Panc1 (cell line): Measurements from ENCODE around the gene ATP8B3.

Experiments used
- CTCF ChIP-seq: fragments of 450-650 bp; IDR thresholded peaks from 2 replicates; pipeline ENCODE4 v1.5.1; 2017; ENCODE audit warnings: mild to moderate bottlenecking
- POLR2AphosphoS5 ChIP-seq: IDR thresholded peaks from 2 replicates; pipeline ENCODE4 v1.6.1; 2012; ENCODE audit warnings: mild to moderate bottlenecking, low read depth, low read length, moderate library complexity
- SIN3A ChIP-seq: IDR thresholded peaks from 2 replicates; pipeline ENCODE4 v1.6.1; 2012; ENCODE audit warnings: low read depth, mild to moderate bottlenecking, low read length, moderate library complexity, borderline replicate concordance; ENCODE audit not compliant: insufficient read depth
- TCF7L2 ChIP-seq: IDR thresholded peaks from 2 replicates; pipeline ENCODE4 v1.6.1; 2011; ENCODE audit warnings: mild to moderate bottlenecking, low read depth, low read length, inconsistent platforms
- TF ChIP-seq, protein P1 (sequence below), 2 experiments: IDR thresholded peaks; 2 replicates each; pipeline ENCODE4 v1.6.1; 2011 to 2012; ENCODE audit warnings: low read depth in 2 of 2, control low read depth in 1 of 2, low read length in 1 of 2, mild to moderate bottlenecking in 1 of 2, moderate library complexity in 1 of 2; ENCODE audit not compliant: insufficient read depth in 1 of 2

GRCh38 chr19:1762243-1763117 lies 49.6 kb downstream of the ATP8B3 start:
- TF ChIP-seq CTCF: no peak
- TF ChIP-seq, protein P1, sequence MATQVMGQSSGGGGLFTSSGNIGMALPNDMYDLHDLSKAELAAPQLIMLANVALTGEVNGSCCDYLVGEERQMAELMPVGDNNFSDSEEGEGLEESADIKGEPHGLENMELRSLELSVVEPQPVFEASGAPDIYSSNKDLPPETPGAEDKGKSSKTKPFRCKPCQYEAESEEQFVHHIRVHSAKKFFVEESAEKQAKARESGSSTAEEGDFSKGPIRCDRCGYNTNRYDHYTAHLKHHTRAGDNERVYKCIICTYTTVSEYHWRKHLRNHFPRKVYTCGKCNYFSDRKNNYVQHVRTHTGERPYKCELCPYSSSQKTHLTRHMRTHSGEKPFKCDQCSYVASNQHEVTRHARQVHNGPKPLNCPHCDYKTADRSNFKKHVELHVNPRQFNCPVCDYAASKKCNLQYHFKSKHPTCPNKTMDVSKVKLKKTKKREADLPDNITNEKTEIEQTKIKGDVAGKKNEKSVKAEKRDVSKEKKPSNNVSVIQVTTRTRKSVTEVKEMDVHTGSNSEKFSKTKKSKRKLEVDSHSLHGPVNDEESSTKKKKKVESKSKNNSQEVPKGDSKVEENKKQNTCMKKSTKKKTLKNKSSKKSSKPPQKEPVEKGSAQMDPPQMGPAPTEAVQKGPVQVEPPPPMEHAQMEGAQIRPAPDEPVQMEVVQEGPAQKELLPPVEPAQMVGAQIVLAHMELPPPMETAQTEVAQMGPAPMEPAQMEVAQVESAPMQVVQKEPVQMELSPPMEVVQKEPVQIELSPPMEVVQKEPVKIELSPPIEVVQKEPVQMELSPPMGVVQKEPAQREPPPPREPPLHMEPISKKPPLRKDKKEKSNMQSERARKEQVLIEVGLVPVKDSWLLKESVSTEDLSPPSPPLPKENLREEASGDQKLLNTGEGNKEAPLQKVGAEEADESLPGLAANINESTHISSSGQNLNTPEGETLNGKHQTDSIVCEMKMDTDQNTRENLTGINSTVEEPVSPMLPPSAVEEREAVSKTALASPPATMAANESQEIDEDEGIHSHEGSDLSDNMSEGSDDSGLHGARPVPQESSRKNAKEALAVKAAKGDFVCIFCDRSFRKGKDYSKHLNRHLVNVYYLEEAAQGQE (IDR thresholded peaks at IDR 0.05; ENCODE audit: insufficient read depth in 1 of 2, low read depth in 2 of 2, low read length in 1 of 2): no peak
- TF ChIP-seq POLR2AphosphoS5: no peak
- no peak for TF ChIP-seq SIN3A
- TF ChIP-seq TCF7L2: no peak
